ENCODE results near the gene EPB41L3.

DNA sequence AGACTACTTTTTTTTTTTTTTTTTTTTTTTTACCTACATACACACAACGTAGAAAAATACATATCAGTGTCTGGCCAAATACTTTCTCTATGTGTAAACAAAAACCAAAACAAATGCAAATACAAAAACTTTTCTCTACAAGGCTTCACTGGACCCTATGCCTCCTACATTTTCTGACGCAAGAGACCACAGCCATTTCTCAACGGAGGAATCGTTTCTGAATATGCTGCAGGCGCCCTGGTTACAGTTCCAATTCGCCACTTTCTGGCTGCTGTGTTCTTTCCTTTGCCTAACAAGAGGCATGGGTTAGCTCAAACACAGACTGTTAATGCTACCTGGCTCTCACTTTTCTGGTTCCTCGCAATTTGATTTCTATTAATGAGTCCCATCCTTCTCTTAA is 96.4 kb downstream of the EPB41L3 start:
- TF ChIP-seq, protein P1, sequence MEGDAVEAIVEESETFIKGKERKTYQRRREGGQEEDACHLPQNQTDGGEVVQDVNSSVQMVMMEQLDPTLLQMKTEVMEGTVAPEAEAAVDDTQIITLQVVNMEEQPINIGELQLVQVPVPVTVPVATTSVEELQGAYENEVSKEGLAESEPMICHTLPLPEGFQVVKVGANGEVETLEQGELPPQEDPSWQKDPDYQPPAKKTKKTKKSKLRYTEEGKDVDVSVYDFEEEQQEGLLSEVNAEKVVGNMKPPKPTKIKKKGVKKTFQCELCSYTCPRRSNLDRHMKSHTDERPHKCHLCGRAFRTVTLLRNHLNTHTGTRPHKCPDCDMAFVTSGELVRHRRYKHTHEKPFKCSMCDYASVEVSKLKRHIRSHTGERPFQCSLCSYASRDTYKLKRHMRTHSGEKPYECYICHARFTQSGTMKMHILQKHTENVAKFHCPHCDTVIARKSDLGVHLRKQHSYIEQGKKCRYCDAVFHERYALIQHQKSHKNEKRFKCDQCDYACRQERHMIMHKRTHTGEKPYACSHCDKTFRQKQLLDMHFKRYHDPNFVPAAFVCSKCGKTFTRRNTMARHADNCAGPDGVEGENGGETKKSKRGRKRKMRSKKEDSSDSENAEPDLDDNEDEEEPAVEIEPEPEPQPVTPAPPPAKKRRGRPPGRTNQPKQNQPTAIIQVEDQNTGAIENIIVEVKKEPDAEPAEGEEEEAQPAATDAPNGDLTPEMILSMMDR (conservative IDR thresholded peaks at IDR 0.05 in 1 of 2, IDR thresholded peaks at IDR 0.05 in 1 of 2; ENCODE audit: low read depth in 1 of 2, low read length in 2 of 2) = no peak
- no peak for TF ChIP-seq EZH2 (IDR thresholded peaks at IDR 0.05; ENCODE audit: low read length, missing control alignments)

All from fibroblast of lung (primary cell).